ENCODE data around the gene ZNF195.
"Not testable (repeated sequence)": the region's sequence is repeated elsewhere in the genome, so short reads cannot be mapped to it uniquely, and the experiment has no call there.

The ZNF195 gene

DNA sequence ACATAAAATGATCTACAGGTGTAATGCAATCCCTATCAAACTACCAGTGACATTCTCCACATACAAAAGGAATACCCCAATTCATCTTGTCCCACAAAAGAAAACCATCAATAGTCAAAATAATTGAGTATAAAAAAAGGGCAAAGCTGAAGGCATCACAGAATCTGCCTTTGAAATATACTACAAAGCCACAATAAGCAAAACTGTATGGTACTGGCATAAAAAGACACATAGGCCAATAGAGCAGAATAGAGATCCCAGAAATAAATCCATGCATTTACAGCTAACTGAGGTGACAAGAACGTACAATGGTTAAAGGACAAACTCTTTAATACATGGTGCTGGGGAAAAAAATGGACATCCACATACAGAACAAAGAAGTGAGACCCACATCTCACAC is 31.8 kb downstream of the ZNF195 start:
- peaks cover 5% of the 10 kb centered on the region for H3K36me3 ChIP-seq (ENCODE audit: control insufficient read depth, insufficient read depth, low read length)
- no peak overlapping the region for H3K27ac ChIP-seq (ENCODE audit: low read depth, low read length, severe bottlenecking)
- H3K4me3 ChIP-seq (ENCODE audit: extremely low read depth, insufficient read depth, low read length, poor library complexity, severe bottlenecking) = no peak overlapping the region
- peaks cover 18% of the 10 kb centered on the region for H3K9me3 ChIP-seq (ENCODE audit: control insufficient read depth, low read length)
- no CpG with 5 or more reads among the region's 1 CpG for WGBS, 2 experiments (ENCODE audit: insufficient coverage in 2 of 2)
- no peaks in the 10 kb centered on the region for H3K4me1 ChIP-seq (ENCODE audit: control insufficient read depth, insufficient read depth, low read length, poor library complexity, severe bottlenecking)

DNA sequence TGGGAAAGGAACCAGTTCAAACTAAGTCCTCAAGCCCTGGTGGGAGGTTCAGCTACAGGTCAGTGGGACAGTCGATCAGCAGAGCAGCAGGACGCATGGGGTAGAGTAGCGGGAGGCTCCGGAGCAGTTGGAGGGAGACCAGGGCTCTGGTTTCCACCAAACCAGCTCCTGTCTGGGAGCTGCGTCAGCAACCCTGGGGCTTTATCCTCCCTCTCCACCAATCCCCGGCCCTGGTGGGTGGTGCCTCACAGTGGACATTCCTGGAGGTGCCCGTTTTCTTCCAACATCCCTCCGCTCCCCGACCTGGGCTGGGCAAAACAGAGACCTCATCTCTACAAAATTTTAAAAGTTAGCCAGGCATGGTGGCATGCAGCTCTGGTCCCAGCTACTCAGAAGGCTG is 32.4 kb downstream of the ZNF195 start:
- 91 to 98% methylated on average over 8 to 9 of the region's 9 CpGs for WGBS, 2 experiments (ENCODE audit: insufficient coverage in 2 of 2)
- Histone ChIP-seq H3K36me3 (ENCODE audit: control insufficient read depth, insufficient read depth, low read length) (peaks cover 5% of the 10 kb centered on the region), H3K27ac (ENCODE audit: low read depth, low read length, severe bottlenecking) (no peak overlapping the region), H3K4me3 (ENCODE audit: extremely low read depth, insufficient read depth, low read length, poor library complexity, severe bottlenecking) (no peak overlapping the region), H3K4me1 (ENCODE audit: control insufficient read depth, insufficient read depth, low read length, poor library complexity, severe bottlenecking) (no peaks in the 10 kb centered on the region), H3K9me3 (ENCODE audit: control insufficient read depth, low read length) (peaks cover 23% of the 10 kb centered on the region)

GRCh38 chr11:3345736-3346135 is 33.2 kb downstream of the ZNF195 start:
- Histone ChIP-seq H3K4me3 (ENCODE audit: extremely low read depth, insufficient read depth, low read length, poor library complexity, severe bottlenecking) (no peak overlapping the region), H3K9me3 (ENCODE audit: control insufficient read depth, low read length) (peaks cover 26% of the 10 kb centered on the region), H3K27ac (ENCODE audit: low read depth, low read length, severe bottlenecking) (no peak overlapping the region), H3K4me1 (ENCODE audit: control insufficient read depth, insufficient read depth, low read length, poor library complexity, severe bottlenecking) (peaks cover 5% of the 10 kb centered on the region), H3K36me3 (ENCODE audit: control insufficient read depth, insufficient read depth, low read length) (peaks cover 5% of the 10 kb centered on the region)
- WGBS, 2 experiments (ENCODE audit: insufficient coverage in 2 of 2) = 78 to 79% methylated on average over 5 to 8 of the region's 10 CpGs

GRCh38 chr11:3344327-3345174 is 34.4 kb downstream of the ZNF195 start:
- Histone ChIP-seq H3K27ac (ENCODE audit: low read depth, low read length, severe bottlenecking) (no peak overlapping the region), H3K4me3 (ENCODE audit: extremely low read depth, insufficient read depth, low read length, poor library complexity, severe bottlenecking) (no peak overlapping the region), H3K36me3 (ENCODE audit: control insufficient read depth, insufficient read depth, low read length) (peaks cover 5% of the 10 kb centered on the region), H3K9me3 (ENCODE audit: control insufficient read depth, low read length) (peaks cover 26% of the 10 kb centered on the region), H3K4me1 (ENCODE audit: control insufficient read depth, insufficient read depth, low read length, poor library complexity, severe bottlenecking) (peaks cover 11% of the 10 kb centered on the region)
- WGBS, 2 experiments (ENCODE audit: insufficient coverage in 2 of 2) = 80 to 83% methylated on average over 3 to 4 of the region's 6 CpGs

DNA sequence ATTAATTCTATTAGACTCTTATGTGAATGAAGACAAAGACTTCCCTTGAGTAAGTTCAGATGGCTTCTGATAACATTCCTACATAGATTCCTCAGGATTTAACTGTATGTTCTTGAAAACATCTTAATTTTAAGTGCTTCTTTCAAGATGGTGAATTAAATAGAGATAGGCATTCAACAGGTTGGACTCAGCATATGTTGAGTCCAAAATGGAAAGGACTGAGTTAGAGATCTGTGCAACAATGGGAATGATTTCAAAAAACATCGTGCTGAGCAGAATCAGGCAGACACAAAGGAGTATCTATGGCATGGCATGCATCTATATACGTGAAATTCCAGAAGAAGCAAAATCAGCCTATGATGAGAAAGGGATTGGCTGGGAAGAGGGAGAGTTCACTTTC is 36.2 kb downstream of the ZNF195 start:
- Histone ChIP-seq H3K4me1 (ENCODE audit: control insufficient read depth, insufficient read depth, low read length, poor library complexity, severe bottlenecking) (peaks cover 11% of the 10 kb centered on the region), H3K9me3 (ENCODE audit: control insufficient read depth, low read length) (peaks cover 26% of the 10 kb centered on the region), H3K27ac (ENCODE audit: low read depth, low read length, severe bottlenecking) (no peak overlapping the region), H3K36me3 (ENCODE audit: control insufficient read depth, insufficient read depth, low read length) (peaks cover 5% of the 10 kb centered on the region), H3K4me3 (ENCODE audit: extremely low read depth, insufficient read depth, low read length, poor library complexity, severe bottlenecking) (no peak overlapping the region)
- WGBS, 2 experiments (ENCODE audit: insufficient coverage in 2 of 2) = 78 to 85% methylated on average over 2 of the region's 2 CpGs

- H3K4me1 ChIP-seq (ENCODE audit: control insufficient read depth, insufficient read depth, low read length, poor library complexity, severe bottlenecking) = peaks cover 11% of the 10 kb centered on the region
- H3K36me3 ChIP-seq (ENCODE audit: control insufficient read depth, insufficient read depth, low read length) = peaks cover 3% of the 10 kb centered on the region
- peak overlapping the region; percentile 10 for H3K27ac ChIP-seq (ENCODE audit: low read depth, low read length, severe bottlenecking)
- 17 to 30% methylated on average over 5 of the region's 10 CpGs for WGBS, 2 experiments (ENCODE audit: insufficient coverage in 2 of 2)
- H3K9me3 ChIP-seq (ENCODE audit: control insufficient read depth, low read length) = peaks cover 18% of the 10 kb centered on the region
- H3K4me3 ChIP-seq (ENCODE audit: extremely low read depth, insufficient read depth, low read length, poor library complexity, severe bottlenecking) = no peak overlapping the region
These were observed 37.6 kb downstream of the ZNF195 start for GRCh38 chr11:3341298-3341697.

DNA sequence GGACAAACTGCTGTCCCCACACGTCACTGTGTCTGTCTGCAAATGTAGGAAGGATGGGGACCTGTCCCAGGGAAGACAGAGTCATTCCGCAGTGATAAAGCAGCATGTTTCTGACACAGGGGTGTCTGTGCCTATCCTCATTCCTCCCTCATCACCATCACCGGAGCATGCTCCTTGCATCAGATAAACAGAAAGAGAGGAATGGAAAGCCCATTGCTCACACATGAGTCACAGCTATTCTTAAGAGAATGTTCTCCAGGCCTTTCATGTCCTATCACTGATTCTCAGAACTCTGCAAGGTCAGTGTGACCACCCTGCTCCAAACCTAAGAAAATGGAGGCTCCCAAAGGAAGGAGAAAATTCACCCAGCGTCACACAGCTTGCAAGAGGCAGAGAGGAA is 38.9 kb downstream of the ZNF195 start:
- Histone ChIP-seq H3K4me1 (ENCODE audit: control insufficient read depth, insufficient read depth, low read length, poor library complexity, severe bottlenecking) (peaks cover 11% of the 10 kb centered on the region), H3K9me3 (ENCODE audit: control insufficient read depth, low read length) (peaks cover 13% of the 10 kb centered on the region), H3K27ac (ENCODE audit: low read depth, low read length, severe bottlenecking) (peak overlapping the region; percentile 86), H3K36me3 (ENCODE audit: control insufficient read depth, insufficient read depth, low read length) (no peaks in the 10 kb centered on the region), H3K4me3 (ENCODE audit: extremely low read depth, insufficient read depth, low read length, poor library complexity, severe bottlenecking) (no peak overlapping the region)
- 55 to 62% methylated on average over 2 to 4 of the region's 4 CpGs for WGBS, 2 experiments (ENCODE audit: insufficient coverage in 2 of 2)

DNA sequence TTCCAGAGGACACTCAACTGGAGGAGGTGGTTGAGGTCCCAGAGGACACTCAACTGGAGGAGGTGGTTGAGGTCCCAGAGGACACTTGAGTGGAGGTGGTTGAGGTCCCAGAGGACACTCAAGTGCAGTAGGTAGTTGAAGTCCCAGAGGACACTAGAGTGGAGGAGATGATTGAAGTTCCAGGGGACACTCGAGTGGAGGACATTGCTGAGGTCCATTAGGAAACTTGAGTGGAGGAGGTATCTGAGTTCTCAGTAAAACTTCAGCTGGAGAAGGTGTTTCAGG is 39.7 kb downstream of the ZNF195 start:
- H3K4me1 ChIP-seq (ENCODE audit: control insufficient read depth, insufficient read depth, low read length, poor library complexity, severe bottlenecking) = peaks cover 11% of the 10 kb centered on the region
- peaks cover 13% of the 10 kb centered on the region for H3K9me3 ChIP-seq (ENCODE audit: control insufficient read depth, low read length)
- 82 to 92% methylated on average over 1 of the region's 1 CpG for WGBS, 2 experiments (ENCODE audit: insufficient coverage in 2 of 2)
- no peak overlapping the region for H3K27ac ChIP-seq (ENCODE audit: low read depth, low read length, severe bottlenecking)
- H3K4me3 ChIP-seq (ENCODE audit: extremely low read depth, insufficient read depth, low read length, poor library complexity, severe bottlenecking) = no peak overlapping the region
- no peaks in the 10 kb centered on the region for H3K36me3 ChIP-seq (ENCODE audit: control insufficient read depth, insufficient read depth, low read length)

DNA sequence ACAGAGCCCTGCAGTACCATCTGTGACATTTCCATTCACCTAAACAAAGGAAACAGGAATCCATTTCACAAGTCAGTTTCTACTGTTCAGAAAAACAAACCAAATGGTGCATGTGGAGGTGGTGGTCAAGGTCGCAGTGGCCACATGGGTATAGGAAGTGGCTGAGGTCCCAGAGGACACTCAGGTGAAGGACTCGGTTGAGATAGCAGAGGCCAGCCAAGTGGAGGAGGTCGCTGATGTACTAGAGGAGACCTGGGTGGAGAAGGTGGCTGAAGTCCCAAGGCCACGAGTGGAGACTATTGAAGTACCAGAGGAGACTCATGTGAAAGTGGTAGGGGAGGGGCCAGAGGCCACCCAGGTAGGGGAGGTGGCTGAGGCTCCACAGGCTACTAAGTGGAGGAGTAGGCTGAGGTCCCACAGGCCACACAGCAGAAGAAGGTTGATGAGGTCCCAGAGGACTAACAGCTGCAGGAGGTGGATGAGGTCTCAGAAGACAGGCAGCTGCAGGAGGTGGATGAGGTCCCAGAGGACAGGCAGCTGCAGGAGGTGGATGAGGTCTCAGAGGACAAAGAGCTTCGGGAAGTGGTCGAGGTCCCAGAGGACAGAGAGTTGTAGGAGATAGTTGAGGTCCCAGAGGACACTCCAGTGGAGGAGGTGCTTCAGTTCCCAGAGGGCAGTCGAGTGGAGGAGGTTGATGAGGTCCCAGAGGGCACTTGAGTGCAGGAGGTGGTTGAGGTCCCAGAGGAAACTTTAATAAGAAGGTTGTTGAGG is 40.2 kb downstream of the ZNF195 start:
- Histone ChIP-seq H3K4me3 (ENCODE audit: extremely low read depth, insufficient read depth, low read length, poor library complexity, severe bottlenecking) (no peak overlapping the region), H3K36me3 (ENCODE audit: control insufficient read depth, insufficient read depth, low read length) (no peaks in the 10 kb centered on the region), H3K4me1 (ENCODE audit: control insufficient read depth, insufficient read depth, low read length, poor library complexity, severe bottlenecking) (peaks cover 11% of the 10 kb centered on the region), H3K27ac (ENCODE audit: low read depth, low read length, severe bottlenecking) (no peak overlapping the region), H3K9me3 (ENCODE audit: control insufficient read depth, low read length) (peaks cover 13% of the 10 kb centered on the region)
- WGBS, 2 experiments (ENCODE audit: insufficient coverage in 2 of 2) = 96 to 97% methylated on average over 7 of the region's 7 CpGs

DNA sequence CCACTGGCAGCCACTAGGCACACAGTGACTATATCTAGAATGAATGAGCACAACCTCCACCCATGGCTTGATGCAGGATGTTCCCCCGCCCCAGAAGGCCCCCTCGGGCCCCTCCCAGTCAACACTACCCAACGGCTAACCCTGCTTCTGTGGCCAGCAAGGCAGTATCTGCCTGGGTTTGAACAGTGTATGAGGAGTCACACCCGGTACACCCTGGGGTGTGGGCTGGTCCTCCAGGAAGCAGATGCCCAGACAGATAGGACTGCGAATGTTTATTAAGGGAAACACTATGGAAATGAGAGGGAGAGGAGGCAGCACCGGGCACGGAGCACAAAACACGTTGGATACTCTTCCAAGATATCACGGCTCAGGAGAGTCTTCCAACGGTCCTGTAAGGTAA is 42.5 kb downstream of the ZNF195 start:
- not testable (repeated sequence) for H3K4me3 ChIP-seq (ENCODE audit: extremely low read depth, insufficient read depth, low read length, poor library complexity, severe bottlenecking)

GRCh38 chr11:3333157-3333556 is 45.8 kb downstream of the ZNF195 start:
- not testable (repeated sequence) for H3K4me1 ChIP-seq (ENCODE audit: control insufficient read depth, insufficient read depth, low read length, poor library complexity, severe bottlenecking); H3K27ac ChIP-seq (ENCODE audit: low read depth, low read length, severe bottlenecking); H3K9me3 ChIP-seq (ENCODE audit: control insufficient read depth, low read length); H3K36me3 ChIP-seq (ENCODE audit: control insufficient read depth, insufficient read depth, low read length); H3K4me3 ChIP-seq (ENCODE audit: extremely low read depth, insufficient read depth, low read length, poor library complexity, severe bottlenecking)
- WGBS, 2 experiments (ENCODE audit: insufficient coverage in 2 of 2) = no CpG with 5 or more reads among the region's 8 CpGs

More for the DNA sequence above, 42.5 kb downstream of the ZNF195 start:
- H3K4me1 ChIP-seq (ENCODE audit: control insufficient read depth, insufficient read depth, low read length, poor library complexity, severe bottlenecking) = peaks cover 11% of the 10 kb centered on the region
- H3K36me3 ChIP-seq (ENCODE audit: control insufficient read depth, insufficient read depth, low read length); H3K27ac ChIP-seq (ENCODE audit: low read depth, low read length, severe bottlenecking); H3K9me3 ChIP-seq (ENCODE audit: control insufficient read depth, low read length): not testable (repeated sequence)
- WGBS, 2 experiments (ENCODE audit: insufficient coverage in 2 of 2) = no CpG with 5 or more reads among the region's 10 CpGs
